Memory B cell (primary cell): ENCODE measurements around the gene PLAC1.

Source experiments
- ATAC-seq: fragments of 150-1000 bp; cut with Tn5 transposase; 2 replicates; pipeline ENCODE4 v1.10.0; 2021; ENCODE audit warnings: low read depth, mild to moderate bottlenecking, moderate library complexity
- DNase-seq, 2 donors: peaks; one replicate each; pipeline ENCODE4 v3.0.0; 2022; ENCODE audit warnings: low spot score in 2 of 2
- H3K27ac Mint-ChIP-seq: one replicate; pipeline ENCODE4 v1.8.0; 2022; ENCODE audit warnings: mild to moderate bottlenecking, moderate library complexity, mixed read lengths
- H3K27me3 Mint-ChIP-seq: one replicate; pipeline ENCODE4 v1.8.0; 2022; ENCODE audit warnings: mixed read lengths
- H3K36me3 Mint-ChIP-seq: one replicate; pipeline ENCODE4 v1.8.0; 2022; ENCODE audit warnings: mild to moderate bottlenecking, mixed read lengths
- H3K4me1 Mint-ChIP-seq: one replicate; pipeline ENCODE4 v1.8.0; 2022; ENCODE audit warnings: mixed read lengths
- H3K4me3 Mint-ChIP-seq: one replicate; pipeline ENCODE4 v1.8.0; 2022; ENCODE audit warnings: mild to moderate bottlenecking, moderate library complexity, mixed read lengths
- H3K9me3 Mint-ChIP-seq: one replicate; pipeline ENCODE4 v1.8.0; 2022; ENCODE audit warnings: mixed read lengths

The PLAC1 gene

DNA sequence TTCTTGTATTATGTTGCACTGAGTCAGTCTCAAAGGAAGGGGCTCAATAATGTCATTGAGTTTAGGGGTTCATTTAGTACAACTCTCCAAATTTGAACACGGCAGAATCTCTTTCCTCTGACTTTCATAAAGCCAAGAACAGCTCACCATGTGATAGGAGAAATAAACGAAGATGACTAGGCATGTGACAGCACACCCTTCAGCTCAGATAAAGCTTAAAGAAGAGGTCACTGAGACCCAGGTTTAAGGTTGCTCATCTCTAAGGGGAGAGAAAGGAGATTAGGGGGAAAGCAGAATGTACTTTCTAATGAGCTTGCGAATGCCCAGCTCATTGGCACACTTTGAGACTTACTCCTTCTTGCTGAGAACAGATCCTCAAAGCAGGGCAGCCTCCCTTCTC lies 89.0 kb downstream of the PLAC1 start:
- H3K4me3 Mint-ChIP-seq: no peak overlapping the region
- H3K4me1 Mint-ChIP-seq: no peaks in the 10 kb centered on the region
- H3K36me3 Mint-ChIP-seq: peaks cover 1% of the 10 kb centered on the region
- H3K9me3 Mint-ChIP-seq: no peaks in the 10 kb centered on the region
- DNase-seq (no peak), ATAC-seq (no peak)
- H3K27me3 Mint-ChIP-seq: peaks cover 7% of the 10 kb centered on the region
- no peak overlapping the region for H3K27ac Mint-ChIP-seq

DNA sequence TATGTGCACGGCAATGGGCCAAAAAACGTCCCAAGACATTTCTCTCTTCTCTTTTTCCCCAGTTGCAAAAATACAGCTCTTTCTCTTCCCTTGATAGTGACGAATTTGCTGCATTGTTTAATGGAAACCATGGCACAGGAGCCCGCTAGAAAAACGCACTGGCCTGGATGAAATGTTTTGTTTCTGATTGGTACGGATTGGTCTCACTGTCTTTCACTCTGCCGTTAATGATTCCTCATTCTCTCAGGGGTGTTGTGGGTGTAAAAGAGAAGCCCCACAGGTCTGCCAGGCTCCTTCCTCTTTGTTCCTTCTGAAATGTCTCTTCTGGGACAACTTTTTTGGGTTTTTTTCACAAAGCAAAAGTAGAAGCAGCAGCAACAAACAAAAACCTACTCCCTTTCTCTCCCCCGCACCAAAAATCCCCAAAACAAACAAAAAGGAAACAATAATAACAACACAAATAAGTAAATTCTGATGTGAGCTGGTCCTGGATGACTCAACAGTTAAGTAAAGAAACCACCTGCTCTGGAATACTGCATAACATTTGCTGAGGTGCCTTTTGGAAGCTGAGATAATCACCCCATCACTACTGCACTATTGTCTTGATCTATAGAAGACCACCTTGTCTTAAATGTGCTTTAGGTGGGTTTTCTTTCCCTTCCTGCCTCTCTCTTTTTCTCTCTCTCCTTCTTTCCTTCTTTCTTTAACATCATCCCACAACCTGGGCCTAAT lies 89.8 kb downstream of the PLAC1 start:
- Mint-ChIP-seq H3K27ac (no peak overlapping the region), H3K27me3 (peaks cover 9% of the 10 kb centered on the region), H3K36me3 (peaks cover 1% of the 10 kb centered on the region), H3K4me3 (no peak overlapping the region), H3K9me3 (no peaks in the 10 kb centered on the region), H3K4me1 (no peaks in the 10 kb centered on the region)
- DNase-seq: no peak
- ATAC-seq: no peak

DNA sequence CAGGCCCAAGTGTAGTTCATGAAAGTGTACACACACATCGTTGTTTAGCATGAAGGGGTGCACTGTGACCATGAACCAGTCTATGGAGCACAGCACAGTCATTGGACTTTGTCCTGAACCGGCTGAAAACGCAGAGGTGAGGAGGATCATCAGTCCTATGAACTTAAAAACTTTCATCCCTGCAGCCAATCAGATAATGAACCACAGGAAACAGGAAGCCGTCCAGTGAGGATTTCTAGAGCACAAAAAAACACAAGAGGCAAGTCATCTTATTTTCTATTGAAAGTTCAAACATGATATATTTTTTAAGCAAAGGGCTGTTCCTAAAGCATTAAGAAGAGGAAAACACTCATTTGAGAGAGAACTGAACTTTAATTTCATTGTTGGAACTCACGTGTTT lies 91.8 kb downstream of the PLAC1 start:
- Mint-ChIP-seq H3K4me3 (no peak overlapping the region), H3K9me3 (no peaks in the 10 kb centered on the region)

GRCh38 chrX:134562002-134562401 lies 96.3 kb downstream of the PLAC1 start:
- Mint-ChIP-seq H3K27ac (no peak overlapping the region), H3K4me1 (no peaks in the 10 kb centered on the region), H3K9me3 (no peaks in the 10 kb centered on the region), H3K4me3 (no peak overlapping the region), H3K27me3 (peaks cover 7% of the 10 kb centered on the region), H3K36me3 (peaks cover 1% of the 10 kb centered on the region)
- no peak for ATAC-seq
- DNase-seq: no peak

More for the DNA sequence above, 91.8 kb downstream of the PLAC1 start:
- Mint-ChIP-seq H3K27ac (no peak overlapping the region), H3K36me3 (peaks cover 1% of the 10 kb centered on the region), H3K4me1 (no peaks in the 10 kb centered on the region), H3K27me3 (peaks cover 10% of the 10 kb centered on the region)
- DNase-seq (no peak), ATAC-seq (no peak)

DNA sequence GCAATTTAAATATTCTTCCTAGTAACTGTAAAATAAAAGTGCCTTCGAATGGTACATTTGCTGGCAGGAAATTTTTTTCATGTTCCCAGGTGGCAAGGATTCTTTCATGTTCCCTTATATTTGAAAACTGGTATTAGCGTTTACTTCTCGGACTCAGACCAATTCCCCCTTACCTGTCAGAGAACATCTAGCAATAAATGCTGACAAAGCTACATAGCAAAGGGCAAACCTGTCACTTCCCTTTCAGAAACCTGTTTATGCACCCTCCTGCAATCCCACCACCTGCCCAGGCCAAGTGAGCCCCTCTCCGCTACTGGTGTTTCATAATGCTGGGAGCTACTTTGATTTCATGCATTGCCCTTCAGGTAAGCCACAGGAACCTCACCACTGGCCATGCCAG lies 100.1 kb downstream of the PLAC1 start:
- no peak overlapping the region for H3K27ac Mint-ChIP-seq
- H3K9me3 Mint-ChIP-seq: no peaks in the 10 kb centered on the region
- no peaks in the 10 kb centered on the region for H3K4me1 Mint-ChIP-seq
- peaks cover 3% of the 10 kb centered on the region for H3K27me3 Mint-ChIP-seq
- no peaks in the 10 kb centered on the region for H3K36me3 Mint-ChIP-seq
- H3K4me3 Mint-ChIP-seq: no peak overlapping the region
- ATAC-seq: no peak
- DNase-seq: no peak

DNA sequence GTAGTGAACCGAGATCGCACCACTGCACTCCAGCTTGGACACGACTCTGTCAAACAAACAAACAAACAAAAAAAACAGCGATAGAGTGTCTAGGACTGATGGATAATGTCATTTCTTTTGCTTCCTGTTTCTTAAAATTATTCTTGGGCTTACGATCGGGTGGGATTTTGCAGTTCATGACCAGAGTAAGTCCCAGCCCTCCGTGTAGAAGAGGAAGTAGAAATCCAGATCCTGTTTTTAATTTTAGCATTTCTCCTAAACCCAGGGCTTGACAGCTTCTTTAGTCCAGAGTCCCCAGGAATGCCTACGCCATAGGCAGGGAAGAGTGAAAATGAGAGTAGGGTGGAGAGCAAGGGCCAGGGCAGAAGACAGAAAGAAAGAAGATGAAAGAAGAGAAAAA lies 104.0 kb downstream of the PLAC1 start:
- Mint-ChIP-seq H3K27me3 (peaks cover 12% of the 10 kb centered on the region), H3K9me3 (no peaks in the 10 kb centered on the region), H3K4me1 (peaks cover 9% of the 10 kb centered on the region), H3K4me3 (no peak overlapping the region), H3K27ac (no peak overlapping the region), H3K36me3 (peaks cover 2% of the 10 kb centered on the region)
- ATAC-seq (no peak), DNase-seq (no peak)

DNA sequence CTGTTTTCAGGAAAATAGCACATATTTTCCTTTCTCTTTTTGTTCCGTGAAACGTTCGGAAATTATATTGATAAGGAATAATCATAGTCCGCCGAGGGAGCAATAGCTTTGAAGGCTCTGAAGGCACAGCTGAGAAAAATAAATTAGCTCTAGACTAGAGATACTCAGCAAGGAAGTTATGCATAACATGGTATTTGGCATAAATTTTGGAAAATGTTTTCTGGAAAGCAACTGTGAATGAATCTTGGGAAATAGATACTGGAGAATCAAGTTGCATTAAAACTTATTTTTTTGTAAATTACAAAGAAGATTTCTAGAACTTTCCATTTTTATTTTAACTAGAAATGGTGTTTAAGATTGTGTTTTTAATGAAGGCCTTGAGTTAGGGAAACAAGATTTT lies 105.9 kb downstream of the PLAC1 start:
- Mint-ChIP-seq H3K36me3 (peaks cover 2% of the 10 kb centered on the region), H3K27ac (no peak overlapping the region), H3K4me1 (peaks cover 19% of the 10 kb centered on the region), H3K9me3 (no peaks in the 10 kb centered on the region), H3K4me3 (no peak overlapping the region), H3K27me3 (peaks cover 19% of the 10 kb centered on the region)
- no peak for ATAC-seq
- no peak for DNase-seq

- H3K27me3 Mint-ChIP-seq: peaks cover 22% of the 10 kb centered on the region
- H3K4me3 Mint-ChIP-seq: no peak overlapping the region
- no peak overlapping the region for H3K27ac Mint-ChIP-seq
- DNase-seq: no peak
- H3K9me3 Mint-ChIP-seq: no peaks in the 10 kb centered on the region
- no peak for ATAC-seq
- H3K36me3 Mint-ChIP-seq: peaks cover 2% of the 10 kb centered on the region
- peaks cover 19% of the 10 kb centered on the region for H3K4me1 Mint-ChIP-seq
These were observed 106.8 kb downstream of the PLAC1 start for GRCh38 chrX:134551376-134552048.

- ATAC-seq (no peak), DNase-seq (no peak)
- Mint-ChIP-seq H3K4me3 (peak overlapping the region; percentile 92), H3K4me1 (peaks cover 19% of the 10 kb centered on the region), H3K27ac (no peak overlapping the region), H3K9me3 (no peaks in the 10 kb centered on the region), H3K36me3 (peaks cover 2% of the 10 kb centered on the region), H3K27me3 (peaks cover 19% of the 10 kb centered on the region)
These were observed 109.7 kb downstream of the PLAC1 start for GRCh38 chrX:134548257-134549201.

GRCh38 chrX:134547047-134547679 lies 111.1 kb downstream of the PLAC1 start:
- DNase-seq: no peak
- Mint-ChIP-seq H3K4me1 (peaks cover 19% of the 10 kb centered on the region), H3K27me3 (peaks cover 19% of the 10 kb centered on the region), H3K4me3 (no peak overlapping the region), H3K27ac (no peak overlapping the region), H3K36me3 (peaks cover 2% of the 10 kb centered on the region), H3K9me3 (no peaks in the 10 kb centered on the region)
- ATAC-seq: no peak

- ATAC-seq (no peak), DNase-seq (no peak)
- H3K27ac Mint-ChIP-seq: no peak overlapping the region
- peaks cover 19% of the 10 kb centered on the region for H3K4me1 Mint-ChIP-seq
- H3K4me3 Mint-ChIP-seq: no peak overlapping the region
- H3K9me3 Mint-ChIP-seq: no peaks in the 10 kb centered on the region
- H3K27me3 Mint-ChIP-seq: peaks cover 19% of the 10 kb centered on the region
- H3K36me3 Mint-ChIP-seq: peaks cover 2% of the 10 kb centered on the region
These were observed 112.1 kb downstream of the PLAC1 start for GRCh38 chrX:134546187-134546586.

DNA sequence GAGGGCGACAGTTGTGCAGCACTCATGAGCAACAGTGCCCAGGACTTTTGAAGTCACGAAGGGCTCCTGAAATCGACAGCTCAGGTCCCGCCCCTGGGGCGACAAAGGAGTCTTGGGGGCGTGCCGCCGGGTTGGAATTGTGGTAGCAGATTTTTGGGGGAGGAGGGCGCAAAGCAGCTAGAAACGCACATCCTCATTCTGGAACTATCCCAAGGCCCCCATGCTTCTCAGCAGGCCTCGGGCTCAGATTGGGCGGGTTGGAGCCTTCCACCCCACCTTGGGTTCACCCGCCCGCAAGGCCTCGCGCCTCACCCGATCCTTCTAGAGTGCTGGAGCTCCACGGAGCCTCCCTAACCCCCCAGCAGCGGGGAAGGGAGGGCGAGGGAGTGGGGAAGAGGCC lies 112.8 kb downstream of the PLAC1 start:
- H3K36me3 Mint-ChIP-seq: peaks cover 2% of the 10 kb centered on the region
- ATAC-seq (no peak), DNase-seq (no peak)
- H3K27me3 Mint-ChIP-seq: peaks cover 18% of the 10 kb centered on the region
- H3K4me1 Mint-ChIP-seq: peaks cover 17% of the 10 kb centered on the region
- H3K9me3 Mint-ChIP-seq: no peaks in the 10 kb centered on the region
- no peak overlapping the region for H3K4me3 Mint-ChIP-seq
- H3K27ac Mint-ChIP-seq: no peak overlapping the region

DNA sequence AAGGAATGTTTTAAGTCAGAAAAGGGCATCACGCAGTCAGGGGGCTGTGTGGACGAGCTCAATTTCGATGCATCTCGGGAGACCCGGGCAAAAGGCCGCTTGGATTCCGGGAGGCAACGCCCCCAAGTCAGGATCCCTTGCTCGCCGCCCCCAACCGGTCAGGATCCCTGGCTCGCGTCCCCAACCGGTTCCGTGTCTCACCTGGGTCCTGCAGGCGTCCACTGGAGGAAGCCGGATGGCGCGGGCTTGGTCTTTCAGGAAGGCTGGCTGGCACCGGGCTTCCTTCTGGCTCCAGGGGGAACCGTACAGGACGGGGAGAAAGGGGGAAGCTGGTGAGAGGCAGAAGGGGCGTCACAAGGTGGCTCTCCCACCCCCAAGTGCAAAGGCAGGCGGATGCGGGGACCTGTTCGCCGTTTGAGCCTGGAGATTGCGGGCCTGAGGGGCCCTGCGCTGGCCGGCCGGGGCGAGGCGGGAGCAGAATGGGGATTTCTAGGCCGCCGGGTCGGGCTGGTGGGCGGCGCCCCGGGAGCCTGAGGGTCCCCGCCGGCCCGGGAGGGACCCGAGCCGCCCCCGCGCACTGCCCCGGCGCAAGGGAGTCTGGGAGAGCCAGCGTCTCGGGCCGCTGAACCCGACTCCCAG lies 113.6 kb downstream of the PLAC1 start:
- Mint-ChIP-seq H3K36me3 (no peaks in the 10 kb centered on the region), H3K27me3 (peaks cover 11% of the 10 kb centered on the region), H3K27ac (no peak overlapping the region), H3K4me3 (no peak overlapping the region), H3K4me1 (peaks cover 10% of the 10 kb centered on the region), H3K9me3 (no peaks in the 10 kb centered on the region)
- no peak for DNase-seq
- ATAC-seq: no peak
